Measurements from ENCODE around the gene TGFBR3L. TPM values are rescaled to one million over a fixed set of nuclear protein-coding genes. Genes with fewer than 3 reads are reported as not detected.

The TGFBR3L gene
- total and polyA plus RNA-seq, 10 of the 15 experiments (the other 5 are each of a cell fraction or from before 2014, with no cell fraction given): 0.20 to 0.23 TPM; not detected in 8

- no peak overlapping the region for H3K4me2 ChIP-seq (ENCODE audit: control insufficient read depth, insufficient read depth)
- no peaks in the 10 kb centered on the region for H4K20me1 ChIP-seq (ENCODE audit: control insufficient read depth, insufficient read depth)
- WGBS (ENCODE audit: insufficient coverage, insufficient replicate concordance, low lambda C conversion rate, missing lambda C conversion rate): 76% methylated on average over 9 of the region's 9 CpGs
- no peak overlapping the region for H3K9ac ChIP-seq (ENCODE audit: control insufficient read depth, insufficient read depth, low read length)
- H3K4me3 ChIP-seq: no peak overlapping the region
- no peak overlapping the region for H3K27ac ChIP-seq (ENCODE audit: control insufficient read depth, insufficient read depth)
- H3K27me3 ChIP-seq (replicated peaks in 1 of 2; ENCODE audit: control insufficient read depth in 2 of 2, insufficient read depth in 2 of 2, low read length in 1 of 2): peaks cover 2 to 7% of the 10 kb centered on the region in 2 experiments; a peak in 3 of 4 replicates
- no peak overlapping the region for H2AFZ ChIP-seq (ENCODE audit: control insufficient read depth, low read depth, low read length)
- H3K9me3 ChIP-seq (replicated peaks; ENCODE audit: control insufficient read depth, insufficient read depth, low read length): no peaks in the 10 kb centered on the region; the same call in 2 of the 3 replicates
- no peaks in the 10 kb centered on the region for H3K79me2 ChIP-seq (ENCODE audit: control insufficient read depth, insufficient read depth, low read length)
- ChIA-PET RAD21 (ENCODE audit: unreplicated experiment) (no interaction called here), POLR2A (no interaction called here), SMC1A (ENCODE audit: uncharacterized antibody, unreplicated experiment) (no interaction called here), CTCF (interaction anchor here (0.8 kb wide), 1 partner anchor 36 kb away, joined by 4 read pairs; no protein-coding TSS in a partner anchor)
- H3K4me1 ChIP-seq (ENCODE audit: control insufficient read depth, insufficient read depth, low read length): peaks cover 13% of the 10 kb centered on the region; the same call in 1 of the 2 replicates
- ATAC-seq (no peak), DNase-seq (ENCODE audit: low read depth, low spot score) (no peak), FAIRE-seq (no peak)
- BruUV-seq (replicated peaks): no TSS peak
- intact Hi-C loops (cut with micrococcal nuclease; ENCODE audit: unreplicated experiment) (no loop called here), in situ Hi-C loops (cut with MboI) (no loop called here)
- no peaks in the 10 kb centered on the region for H3K36me3 ChIP-seq (ENCODE audit: control insufficient read depth in 2 of 2, insufficient read depth in 2 of 2, low read length in 1 of 2)
- TF ChIP-seq ZNF217 (IDR thresholded peaks at IDR 0.05) (no peak), TAF1 (IDR thresholded peaks at IDR 0.05; ENCODE audit: borderline replicate concordance, low read depth, low read length) (no peak), RUNX3 (IDR thresholded peaks at IDR 0.05; ENCODE audit: low read length) (no peak), TARDBP (IDR thresholded peaks at IDR 0.05; ENCODE audit: borderline replicate concordance) (no peak), ATF3 (IDR thresholded peaks at IDR 0.05; ENCODE audit: borderline replicate concordance, extremely low read depth, low read depth, low read length) (no peak), CREM (IDR thresholded peaks at IDR 0.05; ENCODE audit: low read depth) (no peak), SMC3 (IDR thresholded peaks at IDR 0.05; ENCODE audit: borderline replicate concordance, low read length) (no peak), BCL3 (IDR thresholded peaks at IDR 0.05; ENCODE audit: borderline replicate concordance, insufficient read depth, low read depth, low read length, poor library complexity, severe bottlenecking) (no peak), ATF2 (IDR thresholded peaks at IDR 0.05; ENCODE audit: low read length) (no peak), RCOR1 (conservative IDR thresholded peaks at IDR 0.05; ENCODE audit: low read depth, low read length) (no peak), NKRF (conservative IDR thresholded peaks at IDR 0.05) (no peak)
Observed at GRCh38 chr19:7867092-7867844, 47.4 kb upstream of the TGFBR3L start.

All from GM12878 (cell line).